ENCODE data around the gene CATSPERD.

Gene CATSPERD

GRCh38 chr19:5803441-5803751 lies 83.0 kb downstream of the CATSPERD start:
- no peak overlapping the region for H3K27ac ChIP-seq
- TF ChIP-seq ZFX (IDR thresholded peaks at IDR 0.05; ENCODE audit: borderline replicate concordance), result no peak
- TF ChIP-seq, protein P1, sequence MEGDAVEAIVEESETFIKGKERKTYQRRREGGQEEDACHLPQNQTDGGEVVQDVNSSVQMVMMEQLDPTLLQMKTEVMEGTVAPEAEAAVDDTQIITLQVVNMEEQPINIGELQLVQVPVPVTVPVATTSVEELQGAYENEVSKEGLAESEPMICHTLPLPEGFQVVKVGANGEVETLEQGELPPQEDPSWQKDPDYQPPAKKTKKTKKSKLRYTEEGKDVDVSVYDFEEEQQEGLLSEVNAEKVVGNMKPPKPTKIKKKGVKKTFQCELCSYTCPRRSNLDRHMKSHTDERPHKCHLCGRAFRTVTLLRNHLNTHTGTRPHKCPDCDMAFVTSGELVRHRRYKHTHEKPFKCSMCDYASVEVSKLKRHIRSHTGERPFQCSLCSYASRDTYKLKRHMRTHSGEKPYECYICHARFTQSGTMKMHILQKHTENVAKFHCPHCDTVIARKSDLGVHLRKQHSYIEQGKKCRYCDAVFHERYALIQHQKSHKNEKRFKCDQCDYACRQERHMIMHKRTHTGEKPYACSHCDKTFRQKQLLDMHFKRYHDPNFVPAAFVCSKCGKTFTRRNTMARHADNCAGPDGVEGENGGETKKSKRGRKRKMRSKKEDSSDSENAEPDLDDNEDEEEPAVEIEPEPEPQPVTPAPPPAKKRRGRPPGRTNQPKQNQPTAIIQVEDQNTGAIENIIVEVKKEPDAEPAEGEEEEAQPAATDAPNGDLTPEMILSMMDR (IDR thresholded peaks at IDR 0.05), result no peak

- no peak for TF ChIP-seq ZFX (IDR thresholded peaks at IDR 0.05; ENCODE audit: borderline replicate concordance)
- TF ChIP-seq, protein P1 (IDR thresholded peaks at IDR 0.05), result peak; percentile 99
- no peak overlapping the region for H3K27ac ChIP-seq
These were observed 83.5 kb downstream of the CATSPERD start for GRCh38 chr19:5803752-5804515.

GRCh38 chr19:5804516-5805461 lies 84.4 kb downstream of the CATSPERD start, which contains the start of gene NRTN:
Gene NRTN (plus strand): TSS chr19:5805067. CDS start chr19:5824166, 19,099 bp downstream.
- TF ChIP-seq ZFX (IDR thresholded peaks at IDR 0.05; ENCODE audit: borderline replicate concordance), result no peak
- TF ChIP-seq, protein P1 (IDR thresholded peaks at IDR 0.05), result no peak
- no peak within 1 kb of the TSS for H3K27ac ChIP-seq

GRCh38 chr19:5805462-5806132 lies 85.2 kb downstream of the CATSPERD start:
- TF ChIP-seq, protein P1 (IDR thresholded peaks at IDR 0.05), result peak; percentile 88
- TF ChIP-seq ZFX (IDR thresholded peaks at IDR 0.05; ENCODE audit: borderline replicate concordance), result no peak
- no peak overlapping the region for H3K27ac ChIP-seq

GRCh38 chr19:5806133-5806489 lies 85.7 kb downstream of the CATSPERD start:
- H3K27ac ChIP-seq, result no peak overlapping the region
- TF ChIP-seq ZFX (IDR thresholded peaks at IDR 0.05; ENCODE audit: borderline replicate concordance), result no peak
- TF ChIP-seq, protein P1 (IDR thresholded peaks at IDR 0.05), result peak; percentile 60

DNA sequence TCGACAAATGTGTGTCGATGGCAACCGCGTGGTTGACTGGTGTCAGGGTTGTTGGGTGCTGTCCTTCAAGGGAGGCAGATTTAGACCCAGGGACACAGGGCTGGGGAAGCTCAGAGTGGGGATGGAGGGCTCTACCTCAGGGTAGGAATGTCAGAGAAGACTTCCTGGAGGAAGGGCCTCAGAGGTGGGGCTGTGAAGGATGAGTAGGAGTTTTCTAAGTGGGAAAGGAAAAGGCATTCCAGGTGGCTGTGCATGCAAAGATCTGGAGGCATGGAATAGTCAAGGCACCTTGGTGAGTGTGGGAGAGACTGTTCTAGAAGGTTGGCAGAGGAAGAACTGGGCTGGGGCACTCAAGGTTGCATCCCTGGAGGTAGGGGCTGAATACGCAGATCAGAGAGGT lies 86.5 kb downstream of the CATSPERD start:
- H3K27ac ChIP-seq, result no peak overlapping the region
- no peak for TF ChIP-seq ZFX (IDR thresholded peaks at IDR 0.05; ENCODE audit: borderline replicate concordance)
- TF ChIP-seq, protein P1 (IDR thresholded peaks at IDR 0.05), result no peak
